ENCODE data around the gene HNRNPA1. TPM values are rescaled to one million over a fixed set of nuclear protein-coding genes. Genes with fewer than 3 reads are reported as not detected.
A peak's percentile ranks its signal among the peaks of the same experiment; 100 is the strongest.
"Not testable (repeated sequence)": the region's sequence is repeated elsewhere in the genome, so short reads cannot be mapped to it uniquely, and the experiment has no call there.

The HNRNPA1 gene
- total RNA-seq, 4 donors from 2014 or later = 274 to 473 (median 422) TPM

DNA sequence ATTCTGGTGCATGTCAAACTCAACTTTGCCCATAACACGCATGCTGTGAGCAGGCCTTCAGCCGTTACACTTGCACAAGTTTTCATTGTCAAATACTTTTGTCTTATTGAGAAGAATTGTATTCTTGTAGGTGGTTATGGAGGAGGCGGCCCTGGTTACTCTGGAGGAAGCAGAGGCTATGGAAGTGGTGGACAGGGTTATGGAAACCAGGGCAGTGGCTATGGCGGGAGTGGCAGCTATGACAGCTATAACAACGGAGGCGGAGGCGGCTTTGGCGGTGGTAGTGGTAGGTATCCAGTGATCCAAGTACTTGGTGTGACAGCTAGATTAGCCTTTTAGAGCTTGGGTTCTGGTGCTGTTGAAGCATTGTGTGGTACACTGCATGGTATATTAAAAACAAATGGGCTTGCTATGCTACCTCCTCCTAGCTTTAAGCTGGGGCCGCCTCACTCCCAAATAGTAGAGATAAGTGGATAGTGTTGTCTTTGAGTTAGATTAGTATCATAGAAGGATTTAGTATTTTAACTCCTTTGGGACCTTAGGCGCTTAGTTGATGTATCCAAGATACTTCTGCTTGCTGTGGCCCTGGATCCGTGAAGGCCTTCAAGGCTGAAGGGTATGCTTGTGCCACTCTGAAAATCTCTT is 2.5 kb downstream of the HNRNPA1 start:
- peaks cover 26 to 71% (median 33%) of the 10 kb centered on the region in 3 donors for H3K36me3 ChIP-seq
- no peak for TF ChIP-seq CTCF (IDR thresholded peaks at IDR 0.05)
- TF ChIP-seq POLR2A (IDR thresholded peaks at IDR 0.05) = no peak
- no peaks in the 10 kb centered on the region for H3K9me3 ChIP-seq
- DNase-seq = no peak
- peak overlapping the region in 3 of 4 donors; percentile 24 to 96 (median 94) for H3K27ac ChIP-seq
- peaks cover 28 to 83% (median 52%) of the 10 kb centered on the region in 3 donors for H3K4me1 ChIP-seq
- H3K4me3 ChIP-seq = peak overlapping the region; percentile 51 to 93 (median 84)
- H3K27me3 ChIP-seq = no peaks in the 10 kb centered on the region
- intact Hi-C loops (cut with DNase I) = no loop called here
- WGBS, 2 donors = 20 to 36% methylated on average over 11 of the region's 11 CpGs

- Histone ChIP-seq H3K36me3 (peaks cover 26 to 81% (median 33%) of the 10 kb centered on the region in 3 donors), H3K27ac (peak overlapping the region in 3 of 4 donors; percentile 8 to 96 (median 94)), H3K4me3 (peak overlapping the region in 3 of 4 donors; percentile 84 to 93 (median 85)), H3K4me1 (peaks cover 22 to 83% (median 51%) of the 10 kb centered on the region in 3 donors)
- 13 to 28% methylated on average over 1 of the region's 2 CpGs for WGBS, 2 donors
- intact Hi-C loops (cut with DNase I); DNase-seq; H3K27me3 ChIP-seq; H3K9me3 ChIP-seq: not testable (repeated sequence)
Observed at GRCh38 chr12:54284070-54284780, 3.7 kb downstream of the HNRNPA1 start.

DNA sequence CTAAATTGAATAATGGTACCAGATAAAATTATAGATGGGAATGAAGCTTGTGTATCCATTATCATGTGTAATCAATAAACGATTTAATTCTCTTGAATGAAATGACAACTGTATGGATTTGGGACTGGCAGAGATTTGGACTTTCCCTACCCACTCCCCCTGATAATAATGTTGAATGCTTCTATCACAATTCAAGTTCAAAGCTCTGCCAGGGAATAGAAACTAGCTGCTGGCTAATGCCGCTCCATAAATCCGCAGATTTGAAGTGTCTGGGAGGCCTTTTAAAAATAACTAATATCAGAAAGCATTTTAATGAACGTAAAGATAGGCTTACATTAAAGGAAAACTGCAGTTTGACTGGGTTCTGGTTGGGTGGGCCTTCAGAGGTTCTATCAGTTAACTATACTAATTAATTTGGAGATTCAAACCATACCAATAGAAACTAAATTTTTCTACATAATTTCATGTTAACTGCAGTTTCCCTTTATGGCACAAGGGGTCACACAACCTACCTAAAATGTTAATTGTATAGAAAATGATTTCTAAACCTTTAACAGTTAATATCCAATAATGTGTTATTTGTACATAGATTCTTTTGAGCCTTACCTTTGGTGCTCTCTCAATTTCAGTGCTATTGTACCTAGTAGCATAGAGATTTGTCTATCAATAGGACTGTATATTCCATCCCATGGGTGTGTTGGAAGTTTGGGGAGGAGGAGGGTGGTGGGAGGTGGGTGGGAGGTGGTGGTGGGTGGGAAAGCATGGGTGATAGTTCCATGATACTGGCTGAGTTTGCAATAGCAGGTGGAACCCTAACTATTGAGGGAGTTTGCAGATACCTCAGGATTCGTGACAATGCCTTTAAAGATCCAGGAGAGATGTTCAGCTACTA is 4.9 kb downstream of the HNRNPA1 start:
- no peak for DNase-seq
- 38 to 49% methylated on average over 5 of the region's 5 CpGs for WGBS, 2 donors
- intact Hi-C loops (cut with DNase I) = no loop called here
- Histone ChIP-seq H3K4me1 (peaks cover 22 to 81% (median 51%) of the 10 kb centered on the region in 3 donors), H3K9me3 (no peaks in the 10 kb centered on the region), H3K27me3 (no peaks in the 10 kb centered on the region), H3K4me3 (peak overlapping the region in 2 of 4 donors; percentile 25 to 84), H3K27ac (peak overlapping the region in 3 of 4 donors; percentile 11 to 65 (median 61)), H3K36me3 (peaks cover 26 to 81% (median 33%) of the 10 kb centered on the region in 3 donors)
- TF ChIP-seq POLR2A (IDR thresholded peaks at IDR 0.05) = no peak
- peak in 3 of 6 experiments; percentile 15 to 26 (median 20) for TF ChIP-seq CTCF (IDR thresholded peaks at IDR 0.05)

GRCh38 chr12:54286042-54287030 is 5.8 kb downstream of the HNRNPA1 start:
- WGBS, 2 donors = 40 to 47% methylated on average over 12 of the region's 12 CpGs
- Histone ChIP-seq H3K36me3 (peaks cover 26 to 77% (median 33%) of the 10 kb centered on the region in 3 donors), H3K27ac (peak overlapping the region in 2 of 4 donors; percentile 61 to 65), H3K27me3 (no peaks in the 10 kb centered on the region), H3K9me3 (no peaks in the 10 kb centered on the region), H3K4me1 (peaks cover 20 to 79% (median 51%) of the 10 kb centered on the region in 3 donors), H3K4me3 (peak overlapping the region in 2 of 4 donors; percentile 24 to 25)
- TF ChIP-seq CTCF (IDR thresholded peaks at IDR 0.05) (no peak), POLR2A (IDR thresholded peaks at IDR 0.05) (no peak)
- DNase-seq = no peak
- intact Hi-C loops (cut with DNase I) = no loop called here
